ENCODE measurements around the gene SLX4IP. TPM values are rescaled to one million over a fixed set of nuclear protein-coding genes. Genes with fewer than 3 reads are reported as not detected.

Gene SLX4IP
- total and polyA plus RNA-seq, 2 donors (not counting 3 experiments of a cell fraction or from before 2014, with no cell fraction given) = 1.9 to 4.5 TPM

GRCh38 chr20:10591946-10592521 is 156.9 kb downstream of the SLX4IP start:
- Histone ChIP-seq H3K4me3 (replicated peaks in 1 of 3; ENCODE audit: insufficient read depth in 1 of 3, low read depth in 1 of 3, low read length in 3 of 3) (no peak overlapping the region), H3K9me3 (replicated peaks; ENCODE audit: control insufficient read depth, insufficient read depth, low read length) (no peaks in the 10 kb centered on the region), H3K9ac (replicated peaks; ENCODE audit: extremely low read depth, insufficient read depth, low read length) (no peak overlapping the region), H3K27ac (ENCODE audit: insufficient read depth, low read depth, low read length) (peak overlapping the region; percentile 62), H4K20me1 (replicated peaks; ENCODE audit: control insufficient read depth, extremely low read depth, insufficient read depth, low read length) (no peaks in the 10 kb centered on the region), H3K9me1 (replicated peaks; ENCODE audit: control insufficient read depth, extremely low read depth, insufficient read depth, low read length) (no peaks in the 10 kb centered on the region), H3K27me3 (ENCODE audit: control insufficient read depth in 2 of 2, insufficient read depth in 2 of 2, low read length in 2 of 2) (no peaks in the 10 kb centered on the region), H3K36me3 (ENCODE audit: control insufficient read depth in 2 of 2, extremely low read depth in 1 of 2, insufficient read depth in 2 of 2, low read length in 2 of 2) (no peaks in the 10 kb centered on the region), H3K4me1 (ENCODE audit: control insufficient read depth, extremely low read depth, insufficient read depth, low read length) (peaks cover 28% of the 10 kb centered on the region), H2AFZ (ENCODE audit: low read depth, low read length) (no peak overlapping the region), H3K79me2 (ENCODE audit: control insufficient read depth, insufficient read depth, low read length) (no peaks in the 10 kb centered on the region), H3K4me2 (ENCODE audit: insufficient read depth, low read length) (peak overlapping the region; percentile 38)
- FAIRE-seq (peak; percentile 12), DNase-seq (ENCODE audit: low read depth, low spot score) (peak; percentile 35)
- dilution Hi-C loops (cut with MboI; ENCODE audit: extremely low pct_ligation_motif_present, low sequenced_read_pairs) (no loop called here), intact Hi-C loops (cut with micrococcal nuclease) (loop anchor here (2.0 kb wide), 1 partner anchor 15 kb away; no protein-coding TSS in a partner anchor)
- no peak for TF ChIP-seq EZH2 (IDR thresholded peaks at IDR 0.05; ENCODE audit: borderline replicate concordance, low read depth, low read length, severe bottlenecking)
- TF ChIP-seq GATA2 (IDR thresholded peaks at IDR 0.05; ENCODE audit: insufficient read depth, insufficient read length, low read depth, low read length) = no peak
- TF ChIP-seq, protein P1, sequence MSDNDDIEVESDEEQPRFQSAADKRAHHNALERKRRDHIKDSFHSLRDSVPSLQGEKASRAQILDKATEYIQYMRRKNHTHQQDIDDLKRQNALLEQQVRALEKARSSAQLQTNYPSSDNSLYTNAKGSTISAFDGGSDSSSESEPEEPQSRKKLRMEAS (IDR thresholded peaks at IDR 0.05; ENCODE audit: insufficient read depth, insufficient read length) = no peak
- TF ChIP-seq FOS (IDR thresholded peaks at IDR 0.05; ENCODE audit: borderline replicate concordance, insufficient read depth, low read length) = peak; percentile 42
- peak; percentile 22 for TF ChIP-seq JUN (IDR thresholded peaks at IDR 0.05; ENCODE audit: borderline replicate concordance, insufficient read depth, insufficient read length, low read depth)
- TF ChIP-seq MYC (IDR thresholded peaks at IDR 0.05; ENCODE audit: low read depth, low read length) = no peak
- no peak for TF ChIP-seq POLR2AphosphoS5 (IDR thresholded peaks at IDR 0.05; ENCODE audit: insufficient read depth, low read depth, low read length)
- no peak for TF ChIP-seq CTCF (IDR thresholded peaks at IDR 0.05; ENCODE audit: extremely low read depth in 1 of 2, insufficient read depth in 1 of 2, low read depth in 1 of 2, low read length in 2 of 2)
- TF ChIP-seq POLR2A (IDR thresholded peaks at IDR 0.05; ENCODE audit: low read depth, low read length) = no peak
- CTCF ChIA-PET = interaction anchor here (1.1 to 1.5 kb wide), 3 partner anchors 11 to 23 kb away, joined by 3 to 6 read pairs (median 3); no protein-coding TSS in a partner anchor
- BruUV-seq (replicated peaks) = no TSS peak
- POLR2A ChIA-PET = no interaction called here
